ENCODE measurements around the gene AADAT. TPM values are rescaled to one million over a fixed set of nuclear protein-coding genes. Genes with fewer than 3 reads are reported as not detected.

The AADAT gene
- total RNA-seq, 2 experiments from 2014 or later = not detected

- intact Hi-C loops (cut with micrococcal nuclease; ENCODE audit: unreplicated experiment) = no loop called here
- TF ChIP-seq EZH2phosphoT487 (IDR thresholded peaks at IDR 0.05; ENCODE audit: borderline replicate concordance, low read depth, low read length) (no peak), CTCF (conservative IDR thresholded peaks at IDR 0.05; ENCODE audit: low read length) (no peak)
- Histone ChIP-seq H3K4me3 (ENCODE audit: low read depth, low read length, poor library complexity, severe bottlenecking) (no peak overlapping the region), H3K9me3 (ENCODE audit: low read length) (no peaks in the 10 kb centered on the region), H3K9me2 (ENCODE audit: insufficient read depth, low read length) (no peaks in the 10 kb centered on the region), H3K27ac (ENCODE audit: low read depth, low read length, poor library complexity, severe bottlenecking) (no peak overlapping the region), H3K4me2 (ENCODE audit: low read length) (no peak overlapping the region), H3K36me3 (ENCODE audit: insufficient read depth, low read length) (no peaks in the 10 kb centered on the region), H3K4me1 (ENCODE audit: insufficient read depth, low read length, poor library complexity, severe bottlenecking) (no peaks in the 10 kb centered on the region), H3K79me2 (ENCODE audit: insufficient read depth, low read depth, low read length) (no peaks in the 10 kb centered on the region), H4K20me1 (ENCODE audit: insufficient read depth, low read length) (no peaks in the 10 kb centered on the region), H2AFZ (ENCODE audit: low read length) (no peak overlapping the region)
- DNase-seq (ENCODE audit: low spot score) = no peak
- ChIA-PET POLR2A (no interaction called here), CTCF (ENCODE audit: unreplicated experiment) (no interaction called here)
- BruUV-seq (replicated peaks) = no TSS peak
These were observed 75.3 kb downstream of the AADAT start for GRCh38 chr4:170014359-170015011.

GRCh38 chr4:170012629-170012958, 77.2 kb downstream of the AADAT start:
- no peak overlapping the region for H3K27ac ChIP-seq (ENCODE audit: low read depth, low read length, poor library complexity, severe bottlenecking)
- BruUV-seq (replicated peaks) = no TSS peak
- CTCF ChIA-PET (ENCODE audit: unreplicated experiment) = no interaction called here
- POLR2A ChIA-PET = interaction anchor here (0.6 to 1.0 kb wide), 2 partner anchors 14 to 151 kb away, joined by 3 read pairs; no protein-coding TSS in a partner anchor
- no peaks in the 10 kb centered on the region for H3K9me2 ChIP-seq (ENCODE audit: insufficient read depth, low read length)
- H3K4me1 ChIP-seq (ENCODE audit: insufficient read depth, low read length, poor library complexity, severe bottlenecking) = no peaks in the 10 kb centered on the region
- intact Hi-C loops (cut with micrococcal nuclease; ENCODE audit: unreplicated experiment) = no loop called here
- no peaks in the 10 kb centered on the region for H3K36me3 ChIP-seq (ENCODE audit: insufficient read depth, low read length)
- H3K4me3 ChIP-seq (ENCODE audit: low read depth, low read length, poor library complexity, severe bottlenecking) = no peak overlapping the region
- H3K4me2 ChIP-seq (ENCODE audit: low read length) = no peak overlapping the region
- no peaks in the 10 kb centered on the region for H3K9me3 ChIP-seq (ENCODE audit: low read length)
- no peak for DNase-seq (ENCODE audit: low spot score)
- no peaks in the 10 kb centered on the region for H4K20me1 ChIP-seq (ENCODE audit: insufficient read depth, low read length)
- TF ChIP-seq EZH2phosphoT487 (IDR thresholded peaks at IDR 0.05; ENCODE audit: borderline replicate concordance, low read depth, low read length) (no peak), CTCF (conservative IDR thresholded peaks at IDR 0.05; ENCODE audit: low read length) (no peak)
- H2AFZ ChIP-seq (ENCODE audit: low read length) = no peak overlapping the region
- no peaks in the 10 kb centered on the region for H3K79me2 ChIP-seq (ENCODE audit: insufficient read depth, low read depth, low read length)

GRCh38 chr4:170011921-170012628, 77.7 kb downstream of the AADAT start:
- no TSS peak for BruUV-seq (replicated peaks)
- intact Hi-C loops (cut with micrococcal nuclease; ENCODE audit: unreplicated experiment) = no loop called here
- CTCF ChIA-PET (ENCODE audit: unreplicated experiment) = no interaction called here

More at GRCh38 chr4:170011921-170012628, 77.7 kb downstream of the AADAT start:
- Histone ChIP-seq H3K79me2 (ENCODE audit: insufficient read depth, low read depth, low read length) (no peaks in the 10 kb centered on the region), H4K20me1 (ENCODE audit: insufficient read depth, low read length) (no peaks in the 10 kb centered on the region), H3K36me3 (ENCODE audit: insufficient read depth, low read length) (no peaks in the 10 kb centered on the region), H3K27ac (ENCODE audit: low read depth, low read length, poor library complexity, severe bottlenecking) (no peak overlapping the region), H2AFZ (ENCODE audit: low read length) (no peak overlapping the region), H3K9me3 (ENCODE audit: low read length) (no peaks in the 10 kb centered on the region), H3K4me3 (ENCODE audit: low read depth, low read length, poor library complexity, severe bottlenecking) (no peak overlapping the region), H3K4me1 (ENCODE audit: insufficient read depth, low read length, poor library complexity, severe bottlenecking) (no peaks in the 10 kb centered on the region), H3K9me2 (ENCODE audit: insufficient read depth, low read length) (no peaks in the 10 kb centered on the region), H3K4me2 (ENCODE audit: low read length) (no peak overlapping the region)
- DNase-seq (ENCODE audit: low spot score) = no peak
- TF ChIP-seq CTCF (conservative IDR thresholded peaks at IDR 0.05; ENCODE audit: low read length) = no peak
- TF ChIP-seq EZH2phosphoT487 (IDR thresholded peaks at IDR 0.05; ENCODE audit: borderline replicate concordance, low read depth, low read length) = no peak
- POLR2A ChIA-PET = interaction anchor here (0.6 to 1.0 kb wide), 2 partner anchors 14 to 150 kb away, joined by 3 read pairs; no protein-coding TSS in a partner anchor
